Skin of body (tissue), 2 donors: Measurements from ENCODE around the gene GAA. TPM values are rescaled to one million over a fixed set of nuclear protein-coding genes. Genes with fewer than 3 reads are reported as not detected.

Experiments
- DNase-seq: peaks from one replicate; lab custom pipeline; 2025; lab: John Stamatoyannopoulos, UW
- total RNA-seq: library from RNA; depleted of rRNA; stranded (reverse); fragments of >200 nt; gene quantifications from one replicate; pipeline ENCODE4 v1.2.3, GENCODE V29; 2014

Gene GAA
- total RNA-seq, 1 donor from 2014 or later, result 12.0 TPM

- no peak for DNase-seq
These were observed 2.2 kb downstream of the GAA start for GRCh38 chr17:80103449-80104085.

- no peak for DNase-seq
These were observed 3.1 kb downstream of the GAA start for GRCh38 chr17:80104321-80104955.

- DNase-seq, result no peak
These were observed 3.6 kb downstream of the GAA start for GRCh38 chr17:80104956-80105375.

GRCh38 chr17:80105762-80106161, 4.4 kb downstream of the GAA start:
- no peak for DNase-seq

- DNase-seq, result no peak
These were observed 4.8 kb downstream of the GAA start for GRCh38 chr17:80106176-80106575.

GRCh38 chr17:80106751-80107150, 5.4 kb downstream of the GAA start:
- no peak for DNase-seq

GRCh38 chr17:80107231-80108021, 6.0 kb downstream of the GAA start:
- DNase-seq, result no peak

GRCh38 chr17:80108036-80108971, 6.9 kb downstream of the GAA start:
- DNase-seq, result no peak

GRCh38 chr17:80109066-80109660, 7.8 kb downstream of the GAA start:
- no peak for DNase-seq

- no peak for DNase-seq
These were observed 8.5 kb downstream of the GAA start for GRCh38 chr17:80109713-80110446.

- no peak for DNase-seq
These were observed 9.0 kb downstream of the GAA start for GRCh38 chr17:80110447-80110812.

GRCh38 chr17:80110927-80111701, 9.7 kb downstream of the GAA start:
- DNase-seq, result no peak

GRCh38 chr17:80111702-80112470, 10.5 kb downstream of the GAA start:
- DNase-seq, result no peak

GRCh38 chr17:80112471-80113032, 11.2 kb downstream of the GAA start:
- DNase-seq, result no peak

- no peak for DNase-seq
These were observed 11.7 kb downstream of the GAA start for GRCh38 chr17:80113033-80113484.

GRCh38 chr17:80114758-80115157, 13.4 kb downstream of the GAA start:
- no peak for DNase-seq

GRCh38 chr17:80115159-80115558, 13.8 kb downstream of the GAA start:
- DNase-seq, result no peak

- DNase-seq, result no peak
These were observed 15.0 kb downstream of the GAA start for GRCh38 chr17:80116276-80116920.
